Stomach (tissue), 4 donors: Measurements from ENCODE around the gene FZD4.

ENCODE experiments used
- POLR2A ChIP-seq, 4 donors: fragments of 450-650 bp; IDR thresholded peaks; one replicate each; pipeline ENCODE4 v1.6.1; 2016; ENCODE audit warnings: antibody characterized with exemption in 4 of 4, control low read depth in 2 of 4, mild to moderate bottlenecking in 1 of 4, moderate library complexity in 1 of 4
- TF ChIP-seq, protein P1 (sequence below), 7 experiments: fragments of 450-650 bp in 4 of 7; fragments of 200-600 bp in 3 of 7; sonication (generic) in 3 of 7; IDR thresholded peaks; one replicate each; pipeline ENCODE4 v1.5.1; 2016 to 2019; ENCODE audit warnings: antibody characterized with exemption in 7 of 7, control low read depth in 2 of 7, mild to moderate bottlenecking in 1 of 7

- TF ChIP-seq, protein P1, sequence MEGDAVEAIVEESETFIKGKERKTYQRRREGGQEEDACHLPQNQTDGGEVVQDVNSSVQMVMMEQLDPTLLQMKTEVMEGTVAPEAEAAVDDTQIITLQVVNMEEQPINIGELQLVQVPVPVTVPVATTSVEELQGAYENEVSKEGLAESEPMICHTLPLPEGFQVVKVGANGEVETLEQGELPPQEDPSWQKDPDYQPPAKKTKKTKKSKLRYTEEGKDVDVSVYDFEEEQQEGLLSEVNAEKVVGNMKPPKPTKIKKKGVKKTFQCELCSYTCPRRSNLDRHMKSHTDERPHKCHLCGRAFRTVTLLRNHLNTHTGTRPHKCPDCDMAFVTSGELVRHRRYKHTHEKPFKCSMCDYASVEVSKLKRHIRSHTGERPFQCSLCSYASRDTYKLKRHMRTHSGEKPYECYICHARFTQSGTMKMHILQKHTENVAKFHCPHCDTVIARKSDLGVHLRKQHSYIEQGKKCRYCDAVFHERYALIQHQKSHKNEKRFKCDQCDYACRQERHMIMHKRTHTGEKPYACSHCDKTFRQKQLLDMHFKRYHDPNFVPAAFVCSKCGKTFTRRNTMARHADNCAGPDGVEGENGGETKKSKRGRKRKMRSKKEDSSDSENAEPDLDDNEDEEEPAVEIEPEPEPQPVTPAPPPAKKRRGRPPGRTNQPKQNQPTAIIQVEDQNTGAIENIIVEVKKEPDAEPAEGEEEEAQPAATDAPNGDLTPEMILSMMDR (IDR thresholded peaks at IDR 0.05): no peak
- no peak for TF ChIP-seq POLR2A (IDR thresholded peaks at IDR 0.05)
Measured at GRCh38 chr11:86990515-86990914, 35.3 kb upstream of the FZD4 start.
